ENCODE measurements around the gene BACH2.

The BACH2 gene

GRCh38 chr6:89936177-89936576 is 360.5 kb downstream of the BACH2 start:
- Histone ChIP-seq H3K79me2 (ENCODE audit: control insufficient read depth, low read length) (peaks cover 40% of the 10 kb centered on the region), H3F3A (ENCODE audit: control insufficient read depth, insufficient read depth) (peaks cover 51% of the 10 kb centered on the region), H3K9me3 (ENCODE audit: control insufficient read depth, insufficient read depth, low read length) (no peaks in the 10 kb centered on the region), H3K9me2 (replicated peaks; ENCODE audit: control insufficient read depth, low read length) (no peaks in the 10 kb centered on the region), H3K27ac (ENCODE audit: low read depth, low read length) (no peak overlapping the region), H4K20me1 (ENCODE audit: control insufficient read depth, insufficient read depth, low read depth, low read length) (peaks cover 32% of the 10 kb centered on the region), H3K4me2 (ENCODE audit: low read length) (no peak overlapping the region), H3K36me3 (ENCODE audit: control insufficient read depth, low read length) (peaks cover 98% of the 10 kb centered on the region), H3K4me3 (ENCODE audit: low read length) (no peak overlapping the region), H3K27me3 (ENCODE audit: control insufficient read depth, low read length) (no peaks in the 10 kb centered on the region), H3K4me1 (ENCODE audit: control insufficient read depth, low read length) (no peaks in the 10 kb centered on the region)
- TF ChIP-seq CTCF (IDR thresholded peaks at IDR 0.05; ENCODE audit: low read depth, low read length, poor library complexity, severe bottlenecking) (no peak), EZH2phosphoT487 (IDR thresholded peaks at IDR 0.05; ENCODE audit: borderline replicate concordance, low read length) (no peak)

- no peak for TF ChIP-seq EZH2phosphoT487 (IDR thresholded peaks at IDR 0.05; ENCODE audit: borderline replicate concordance, low read length)
- no peak for TF ChIP-seq CTCF (IDR thresholded peaks at IDR 0.05; ENCODE audit: low read depth, low read length, poor library complexity, severe bottlenecking)
- peaks cover 96% of the 10 kb centered on the region for H3K36me3 ChIP-seq (ENCODE audit: control insufficient read depth, low read length)
- H3K79me2 ChIP-seq (ENCODE audit: control insufficient read depth, low read length), result peaks cover 29% of the 10 kb centered on the region
- H3K27me3 ChIP-seq (ENCODE audit: control insufficient read depth, low read length), result no peaks in the 10 kb centered on the region
- no peaks in the 10 kb centered on the region for H3K9me3 ChIP-seq (ENCODE audit: control insufficient read depth, insufficient read depth, low read length)
- no peak overlapping the region for H3K4me2 ChIP-seq (ENCODE audit: low read length)
- H4K20me1 ChIP-seq (ENCODE audit: control insufficient read depth, insufficient read depth, low read depth, low read length), result peaks cover 33% of the 10 kb centered on the region
- no peaks in the 10 kb centered on the region for H3K4me1 ChIP-seq (ENCODE audit: control insufficient read depth, low read length)
- H3K4me3 ChIP-seq (ENCODE audit: low read length), result no peak overlapping the region
- no peaks in the 10 kb centered on the region for H3K9me2 ChIP-seq (replicated peaks; ENCODE audit: control insufficient read depth, low read length)
- H3F3A ChIP-seq (ENCODE audit: control insufficient read depth, insufficient read depth), result peaks cover 52% of the 10 kb centered on the region
- no peak overlapping the region for H3K27ac ChIP-seq (ENCODE audit: low read depth, low read length)
These were observed 361.8 kb downstream of the BACH2 start for GRCh38 chr6:89934685-89935366.

GRCh38 chr6:89932245-89932802 is 364.3 kb downstream of the BACH2 start:
- Histone ChIP-seq H3K27ac (ENCODE audit: low read depth, low read length) (no peak overlapping the region), H3K4me2 (ENCODE audit: low read length) (no peak overlapping the region), H3K27me3 (ENCODE audit: control insufficient read depth, low read length) (no peaks in the 10 kb centered on the region), H4K20me1 (ENCODE audit: control insufficient read depth, insufficient read depth, low read depth, low read length) (peaks cover 28% of the 10 kb centered on the region), H3K79me2 (ENCODE audit: control insufficient read depth, low read length) (peaks cover 16% of the 10 kb centered on the region; the same call in 1 of the 2 replicates), H3K4me1 (ENCODE audit: control insufficient read depth, low read length) (no peaks in the 10 kb centered on the region), H3K4me3 (ENCODE audit: low read length) (no peak overlapping the region), H3K9me3 (ENCODE audit: control insufficient read depth, insufficient read depth, low read length) (no peaks in the 10 kb centered on the region), H3K36me3 (ENCODE audit: control insufficient read depth, low read length) (peaks cover 97% of the 10 kb centered on the region), H3K9me2 (replicated peaks; ENCODE audit: control insufficient read depth, low read length) (no peaks in the 10 kb centered on the region), H3F3A (ENCODE audit: control insufficient read depth, insufficient read depth) (peaks cover 63% of the 10 kb centered on the region)
- TF ChIP-seq CTCF (IDR thresholded peaks at IDR 0.05; ENCODE audit: low read depth, low read length, poor library complexity, severe bottlenecking), result no peak
- no peak for TF ChIP-seq EZH2phosphoT487 (IDR thresholded peaks at IDR 0.05; ENCODE audit: borderline replicate concordance, low read length)
